ENCODE data around the gene CLMN. TPM values are rescaled to one million over a fixed set of nuclear protein-coding genes. Genes with fewer than 3 reads are reported as not detected.

Gene CLMN
- total RNA-seq, 1 donor from 2014 or later, result 7.7 TPM

GRCh38 chr14:95157327-95158189, 162.2 kb downstream of the CLMN start, which contains the start of gene DICER1:
DICER1 (minus strand) TSS chr14:95157529; CDS start chr14:95133458, 24,071 bp downstream.
- Mint-ChIP-seq H3K4me1 (peaks cover 45% of the 10 kb centered on the region), H3K4me3 (peak within 1 kb of the TSS; percentile 99), H3K27me3 (ENCODE audit: low read depth) (no peaks in the 10 kb centered on the region), H3K27ac (ENCODE audit: unreplicated experiment) (peak within 1 kb of the TSS; percentile 98), H3K9me3 (no peaks in the 10 kb centered on the region), H3K36me3 (ENCODE audit: low read depth) (peaks cover 4% of the 10 kb centered on the region)
- DNase-seq (ENCODE audit: low read depth, low spot score), result peak; percentile 99
- no peak for TF ChIP-seq CTCF (conservative IDR thresholded peaks at IDR 0.05)

GRCh38 chr14:95157048-95157326, 162.7 kb downstream of the CLMN start:
- no peak for TF ChIP-seq CTCF (conservative IDR thresholded peaks at IDR 0.05)
- H3K4me1 Mint-ChIP-seq, result peaks cover 48% of the 10 kb centered on the region
- no peak overlapping the region for H3K27ac Mint-ChIP-seq (ENCODE audit: unreplicated experiment)
- DNase-seq (ENCODE audit: low read depth, low spot score), result no peak
- H3K4me3 Mint-ChIP-seq, result no peak overlapping the region
- no peaks in the 10 kb centered on the region for H3K9me3 Mint-ChIP-seq
- peaks cover 4% of the 10 kb centered on the region for H3K36me3 Mint-ChIP-seq (ENCODE audit: low read depth)
- no peaks in the 10 kb centered on the region for H3K27me3 Mint-ChIP-seq (ENCODE audit: low read depth)

GRCh38 chr14:95156161-95157047, 163.3 kb downstream of the CLMN start:
- Mint-ChIP-seq H3K36me3 (ENCODE audit: low read depth) (peaks cover 4% of the 10 kb centered on the region), H3K4me3 (peak overlapping the region; percentile 94), H3K27ac (ENCODE audit: unreplicated experiment) (peak overlapping the region; percentile 92), H3K27me3 (ENCODE audit: low read depth) (no peaks in the 10 kb centered on the region), H3K9me3 (no peaks in the 10 kb centered on the region), H3K4me1 (peaks cover 47% of the 10 kb centered on the region)
- DNase-seq (ENCODE audit: low read depth, low spot score), result peak; percentile 9
- no peak for TF ChIP-seq CTCF (conservative IDR thresholded peaks at IDR 0.05)

GRCh38 chr14:95155045-95155444, 164.7 kb downstream of the CLMN start:
- H3K27ac Mint-ChIP-seq (ENCODE audit: unreplicated experiment), result no peak overlapping the region
- H3K4me1 Mint-ChIP-seq, result peaks cover 47% of the 10 kb centered on the region

More at GRCh38 chr14:95155045-95155444, 164.7 kb downstream of the CLMN start:
- no peak for TF ChIP-seq CTCF (conservative IDR thresholded peaks at IDR 0.05)
- H3K9me3 Mint-ChIP-seq, result no peaks in the 10 kb centered on the region
- H3K27me3 Mint-ChIP-seq (ENCODE audit: low read depth), result no peaks in the 10 kb centered on the region
- H3K36me3 Mint-ChIP-seq (ENCODE audit: low read depth), result peaks cover 4% of the 10 kb centered on the region
- DNase-seq (ENCODE audit: low read depth, low spot score), result no peak
- peak overlapping the region; percentile 94 for H3K4me3 Mint-ChIP-seq
